HEK293 (cell line): ENCODE results near the gene CDKAL1.

Source experiments
- EGR2 ChIP-seq: fragments of 450-650 bp; formaldehyde crosslinking; IDR thresholded peaks from 2 replicates; pipeline ENCODE4 v1.5.1; 2016; ENCODE audit warnings: low read depth, missing biosample characterization, missing genetic modification characterization
- FEZF1 ChIP-seq: fragments of 450-650 bp; formaldehyde crosslinking; IDR thresholded peaks from 2 replicates; pipeline ENCODE4 v1.5.1; 2016; ENCODE audit warnings: missing biosample characterization, missing genetic modification characterization
- GLI2 ChIP-seq: fragments of 450-650 bp; formaldehyde crosslinking; IDR thresholded peaks from 2 replicates; pipeline ENCODE4; 2017; ENCODE audit warnings: missing biosample characterization, missing genetic modification characterization, low read depth, borderline replicate concordance
- REPIN1 ChIP-seq: fragments of 450-650 bp; formaldehyde crosslinking; IDR thresholded peaks from 2 replicates; pipeline ENCODE4 v1.5.1; 2017; ENCODE audit warnings: missing biosample characterization, missing genetic modification characterization, low read depth
- ZBTB20 ChIP-seq: fragments of 450-650 bp; formaldehyde crosslinking; IDR thresholded peaks from 2 replicates; pipeline ENCODE4 v1.5.1; 2016; ENCODE audit warnings: missing biosample characterization, missing genetic modification characterization
- ZFP3 ChIP-seq: fragments of 450-650 bp; formaldehyde crosslinking; IDR thresholded peaks from 2 replicates; pipeline ENCODE4 v1.5.1; 2016; ENCODE audit warnings: low read depth, missing biosample characterization, missing genetic modification characterization
- ZIC2 ChIP-seq: fragments of 450-650 bp; formaldehyde crosslinking; IDR thresholded peaks from 2 replicates; pipeline ENCODE4 v1.5.1; 2016; ENCODE audit warnings: missing biosample characterization, missing genetic modification characterization
- ZNF112 ChIP-seq: fragments of 450-650 bp; formaldehyde crosslinking; IDR thresholded peaks from 2 replicates; pipeline ENCODE4 v1.5.0; 2017; ENCODE audit warnings: missing biosample characterization, missing genetic modification characterization
- ZNF132 ChIP-seq: fragments of 450-650 bp; formaldehyde crosslinking; IDR thresholded peaks from 2 replicates; pipeline ENCODE4 v1.5.1; 2017; ENCODE audit warnings: missing biosample characterization, missing genetic modification characterization, borderline replicate concordance
- ZNF335 ChIP-seq: fragments of 450-650 bp; formaldehyde crosslinking; conservative IDR thresholded peaks from 2 replicates; pipeline ENCODE4 v1.5.1; 2016; ENCODE audit warnings: missing biosample characterization, missing genetic modification characterization
- ZNF423 ChIP-seq: fragments of 450-650 bp; formaldehyde crosslinking; IDR thresholded peaks from 2 replicates; pipeline ENCODE4 v1.5.1; 2016; ENCODE audit warnings: missing biosample characterization, missing genetic modification characterization
- ZNF626 ChIP-seq: fragments of 450-650 bp; sonication (Bioruptor Pico); formaldehyde crosslinking; IDR thresholded peaks from 2 replicates; pipeline ENCODE4 v1.5.1; 2018; ENCODE audit warnings: missing biosample characterization, missing genetic modification characterization, inconsistent platforms
- ZNF792 ChIP-seq: fragments of 450-650 bp; formaldehyde crosslinking; IDR thresholded peaks from 2 replicates; pipeline ENCODE4 v1.5.1; 2016; ENCODE audit warnings: missing biosample characterization, missing genetic modification characterization
- ZNF843 ChIP-seq: fragments of 450-650 bp; formaldehyde crosslinking; IDR thresholded peaks from 2 replicates; pipeline ENCODE4 v1.5.1; 2016; ENCODE audit warnings: missing biosample characterization, missing genetic modification characterization
- ZXDB ChIP-seq: fragments of 450-650 bp; formaldehyde crosslinking; IDR thresholded peaks from 2 replicates; pipeline ENCODE4 v1.5.1; 2016; ENCODE audit warnings: missing biosample characterization, missing genetic modification characterization
- TF ChIP-seq, protein P1 (sequence below): sonication (generic); formaldehyde crosslinking; IDR thresholded peaks from 2 replicates; pipeline ENCODE4 v1.8.1; 2022; ENCODE audit warnings: mild to moderate bottlenecking, moderate library complexity, missing genetic modification reagents
- TF ChIP-seq, protein P2 (sequence below): fragments of 450-650 bp; formaldehyde crosslinking; IDR thresholded peaks from 2 replicates; pipeline ENCODE4 v1.5.1; 2016; ENCODE audit warnings: missing biosample characterization, missing genetic modification characterization
- TF ChIP-seq, protein P3 (sequence below): fragments of 450-650 bp; formaldehyde crosslinking; IDR thresholded peaks from 2 replicates; pipeline ENCODE4 v1.5.1; 2016; ENCODE audit warnings: missing biosample characterization, missing genetic modification characterization
- TF ChIP-seq, protein P4 (sequence below): fragments of 450-650 bp; formaldehyde crosslinking; IDR thresholded peaks from 2 replicates; pipeline ENCODE4 v1.5.0; 2017; ENCODE audit warnings: missing biosample characterization, missing genetic modification characterization, borderline replicate concordance
- TF ChIP-seq, protein P5 (sequence below): fragments of 450-650 bp; formaldehyde crosslinking; IDR thresholded peaks from 2 replicates; pipeline ENCODE4 v1.5.1; 2016; ENCODE audit warnings: missing biosample characterization, missing genetic modification characterization
- TF ChIP-seq, protein P6 (sequence below): fragments of 450-650 bp; formaldehyde crosslinking; IDR thresholded peaks from 2 replicates; pipeline ENCODE4 v1.5.1; 2016; ENCODE audit warnings: missing biosample characterization, missing genetic modification characterization

CDKAL1 gene

DNA sequence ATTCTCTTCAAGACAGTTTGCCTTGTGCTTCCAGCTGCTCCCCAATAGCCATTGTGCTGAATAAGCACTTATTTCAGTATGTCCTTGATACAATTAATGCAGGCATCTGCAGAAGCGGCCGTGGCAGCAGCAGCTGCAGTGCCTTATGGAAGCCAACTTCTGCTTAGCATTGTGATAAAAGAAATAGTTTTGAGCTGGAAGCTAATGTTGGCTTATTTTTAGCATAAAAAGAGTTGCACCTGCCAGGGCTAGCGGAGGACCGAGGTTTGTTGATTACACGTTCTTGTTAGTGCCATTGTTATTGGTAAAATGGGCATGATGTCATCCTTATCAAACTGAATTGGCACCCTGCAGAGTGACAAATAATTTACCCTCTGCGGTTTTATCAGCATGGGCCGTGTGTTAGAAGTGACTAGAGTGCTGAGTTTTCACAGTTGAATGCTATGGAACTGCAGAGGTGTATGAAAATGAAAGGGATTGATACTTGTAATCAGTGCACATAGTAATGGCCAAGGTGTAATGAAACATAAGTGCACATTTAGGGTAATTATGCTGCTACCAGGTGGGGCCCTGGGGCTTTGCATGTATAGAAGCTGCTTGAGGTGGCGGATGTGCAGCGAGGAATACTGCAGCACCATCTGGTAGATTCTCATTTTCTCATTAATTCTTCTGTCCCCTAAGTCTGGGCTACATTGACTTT, 334.3 kb downstream of the CDKAL1 start (continued):
- TF ChIP-seq, protein P1, sequence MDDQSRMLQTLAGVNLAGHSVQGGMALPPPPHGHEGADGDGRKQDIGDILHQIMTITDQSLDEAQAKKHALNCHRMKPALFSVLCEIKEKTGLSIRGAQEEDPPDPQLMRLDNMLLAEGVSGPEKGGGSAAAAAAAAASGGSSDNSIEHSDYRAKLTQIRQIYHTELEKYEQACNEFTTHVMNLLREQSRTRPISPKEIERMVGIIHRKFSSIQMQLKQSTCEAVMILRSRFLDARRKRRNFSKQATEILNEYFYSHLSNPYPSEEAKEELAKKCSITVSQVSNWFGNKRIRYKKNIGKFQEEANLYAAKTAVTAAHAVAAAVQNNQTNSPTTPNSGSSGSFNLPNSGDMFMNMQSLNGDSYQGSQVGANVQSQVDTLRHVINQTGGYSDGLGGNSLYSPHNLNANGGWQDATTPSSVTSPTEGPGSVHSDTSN: no peak
- TF ChIP-seq ZNF423 (tag by site-specific recombination) (no peak), ZNF132 (tag by site-specific recombination) (no peak), GLI2 (tag by site-specific recombination) (no peak), ZNF112 (tag by site-specific recombination) (no peak), EGR2 (tag by site-specific recombination) (no peak), REPIN1 (tag by site-specific recombination) (no peak), FEZF1 (tag by site-specific recombination) (peak; percentile 30; the same call in 1 of the 2 replicates), ZXDB (tag by site-specific recombination) (0 out of 2 replicates have a peak, but pooled peaks have one; percentile 25), ZFP3 (no peak), ZNF335 (tag by site-specific recombination) (peak; percentile 20; the same call in 1 of the 2 replicates), ZNF843 (0 out of 2 replicates have a peak, but pooled peaks have one; percentile 42), ZNF792 (no peak), ZNF626 (tag by site-specific recombination) (no peak), ZBTB20 (peak; percentile 65), ZIC2 (tag by site-specific recombination) (peak; percentile 66)
- TF ChIP-seq, protein P2, sequence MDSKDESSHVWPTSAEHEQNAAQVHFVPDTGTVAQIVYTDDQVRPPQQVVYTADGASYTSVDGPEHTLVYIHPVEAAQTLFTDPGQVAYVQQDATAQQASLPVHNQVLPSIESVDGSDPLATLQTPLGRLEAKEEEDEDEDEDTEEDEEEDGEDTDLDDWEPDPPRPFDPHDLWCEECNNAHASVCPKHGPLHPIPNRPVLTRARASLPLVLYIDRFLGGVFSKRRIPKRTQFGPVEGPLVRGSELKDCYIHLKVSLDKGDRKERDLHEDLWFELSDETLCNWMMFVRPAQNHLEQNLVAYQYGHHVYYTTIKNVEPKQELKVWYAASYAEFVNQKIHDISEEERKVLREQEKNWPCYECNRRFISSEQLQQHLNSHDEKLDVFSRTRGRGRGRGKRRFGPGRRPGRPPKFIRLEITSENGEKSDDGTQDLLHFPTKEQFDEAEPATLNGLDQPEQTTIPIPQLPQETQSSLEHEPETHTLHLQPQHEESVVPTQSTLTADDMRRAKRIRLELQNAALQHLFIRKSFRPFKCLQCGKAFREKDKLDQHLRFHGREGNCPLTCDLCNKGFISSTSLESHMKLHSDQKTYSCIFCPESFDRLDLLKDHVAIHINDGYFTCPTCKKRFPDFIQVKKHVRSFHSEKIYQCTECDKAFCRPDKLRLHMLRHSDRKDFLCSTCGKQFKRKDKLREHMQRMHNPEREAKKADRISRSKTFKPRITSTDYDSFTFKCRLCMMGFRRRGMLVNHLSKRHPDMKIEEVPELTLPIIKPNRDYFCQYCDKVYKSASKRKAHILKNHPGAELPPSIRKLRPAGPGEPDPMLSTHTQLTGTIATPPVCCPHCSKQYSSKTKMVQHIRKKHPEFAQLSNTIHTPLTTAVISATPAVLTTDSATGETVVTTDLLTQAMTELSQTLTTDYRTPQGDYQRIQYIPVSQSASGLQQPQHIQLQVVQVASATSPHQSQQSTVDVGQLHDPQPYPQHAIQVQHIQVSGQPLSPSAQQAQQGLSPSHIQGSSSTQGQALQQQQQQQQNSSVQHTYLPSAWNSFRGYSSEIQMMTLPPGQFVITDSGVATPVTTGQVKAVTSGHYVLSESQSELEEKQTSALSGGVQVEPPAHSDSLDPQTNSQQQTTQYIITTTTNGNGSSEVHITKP (tag by site-specific recombination): no peak
- TF ChIP-seq, protein P3, sequence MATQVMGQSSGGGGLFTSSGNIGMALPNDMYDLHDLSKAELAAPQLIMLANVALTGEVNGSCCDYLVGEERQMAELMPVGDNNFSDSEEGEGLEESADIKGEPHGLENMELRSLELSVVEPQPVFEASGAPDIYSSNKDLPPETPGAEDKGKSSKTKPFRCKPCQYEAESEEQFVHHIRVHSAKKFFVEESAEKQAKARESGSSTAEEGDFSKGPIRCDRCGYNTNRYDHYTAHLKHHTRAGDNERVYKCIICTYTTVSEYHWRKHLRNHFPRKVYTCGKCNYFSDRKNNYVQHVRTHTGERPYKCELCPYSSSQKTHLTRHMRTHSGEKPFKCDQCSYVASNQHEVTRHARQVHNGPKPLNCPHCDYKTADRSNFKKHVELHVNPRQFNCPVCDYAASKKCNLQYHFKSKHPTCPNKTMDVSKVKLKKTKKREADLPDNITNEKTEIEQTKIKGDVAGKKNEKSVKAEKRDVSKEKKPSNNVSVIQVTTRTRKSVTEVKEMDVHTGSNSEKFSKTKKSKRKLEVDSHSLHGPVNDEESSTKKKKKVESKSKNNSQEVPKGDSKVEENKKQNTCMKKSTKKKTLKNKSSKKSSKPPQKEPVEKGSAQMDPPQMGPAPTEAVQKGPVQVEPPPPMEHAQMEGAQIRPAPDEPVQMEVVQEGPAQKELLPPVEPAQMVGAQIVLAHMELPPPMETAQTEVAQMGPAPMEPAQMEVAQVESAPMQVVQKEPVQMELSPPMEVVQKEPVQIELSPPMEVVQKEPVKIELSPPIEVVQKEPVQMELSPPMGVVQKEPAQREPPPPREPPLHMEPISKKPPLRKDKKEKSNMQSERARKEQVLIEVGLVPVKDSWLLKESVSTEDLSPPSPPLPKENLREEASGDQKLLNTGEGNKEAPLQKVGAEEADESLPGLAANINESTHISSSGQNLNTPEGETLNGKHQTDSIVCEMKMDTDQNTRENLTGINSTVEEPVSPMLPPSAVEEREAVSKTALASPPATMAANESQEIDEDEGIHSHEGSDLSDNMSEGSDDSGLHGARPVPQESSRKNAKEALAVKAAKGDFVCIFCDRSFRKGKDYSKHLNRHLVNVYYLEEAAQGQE (tag by site-specific recombination): no peak
- TF ChIP-seq, protein P4, sequence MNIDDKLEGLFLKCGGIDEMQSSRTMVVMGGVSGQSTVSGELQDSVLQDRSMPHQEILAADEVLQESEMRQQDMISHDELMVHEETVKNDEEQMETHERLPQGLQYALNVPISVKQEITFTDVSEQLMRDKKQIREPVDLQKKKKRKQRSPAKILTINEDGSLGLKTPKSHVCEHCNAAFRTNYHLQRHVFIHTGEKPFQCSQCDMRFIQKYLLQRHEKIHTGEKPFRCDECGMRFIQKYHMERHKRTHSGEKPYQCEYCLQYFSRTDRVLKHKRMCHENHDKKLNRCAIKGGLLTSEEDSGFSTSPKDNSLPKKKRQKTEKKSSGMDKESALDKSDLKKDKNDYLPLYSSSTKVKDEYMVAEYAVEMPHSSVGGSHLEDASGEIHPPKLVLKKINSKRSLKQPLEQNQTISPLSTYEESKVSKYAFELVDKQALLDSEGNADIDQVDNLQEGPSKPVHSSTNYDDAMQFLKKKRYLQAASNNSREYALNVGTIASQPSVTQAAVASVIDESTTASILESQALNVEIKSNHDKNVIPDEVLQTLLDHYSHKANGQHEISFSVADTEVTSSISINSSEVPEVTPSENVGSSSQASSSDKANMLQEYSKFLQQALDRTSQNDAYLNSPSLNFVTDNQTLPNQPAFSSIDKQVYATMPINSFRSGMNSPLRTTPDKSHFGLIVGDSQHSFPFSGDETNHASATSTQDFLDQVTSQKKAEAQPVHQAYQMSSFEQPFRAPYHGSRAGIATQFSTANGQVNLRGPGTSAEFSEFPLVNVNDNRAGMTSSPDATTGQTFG (tag by site-specific recombination): no peak
- TF ChIP-seq, protein P5, sequence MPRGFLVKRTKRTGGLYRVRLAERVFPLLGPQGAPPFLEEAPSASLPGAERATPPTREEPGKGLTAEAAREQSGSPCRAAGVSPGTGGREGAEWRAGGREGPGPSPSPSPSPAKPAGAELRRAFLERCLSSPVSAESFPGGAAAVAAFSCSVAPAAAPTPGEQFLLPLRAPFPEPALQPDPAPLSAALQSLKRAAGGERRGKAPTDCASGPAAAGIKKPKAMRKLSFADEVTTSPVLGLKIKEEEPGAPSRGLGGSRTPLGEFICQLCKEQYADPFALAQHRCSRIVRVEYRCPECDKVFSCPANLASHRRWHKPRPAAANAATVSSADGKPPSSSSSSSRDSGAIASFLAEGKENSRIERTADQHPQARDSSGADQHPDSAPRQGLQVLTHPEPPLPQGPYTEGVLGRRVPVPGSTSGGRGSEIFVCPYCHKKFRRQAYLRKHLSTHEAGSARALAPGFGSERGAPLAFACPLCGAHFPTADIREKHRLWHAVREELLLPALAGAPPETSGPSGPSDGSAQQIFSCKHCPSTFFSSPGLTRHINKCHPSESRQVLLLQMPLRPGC (tag by site-specific recombination): no peak
- TF ChIP-seq, protein P6, sequence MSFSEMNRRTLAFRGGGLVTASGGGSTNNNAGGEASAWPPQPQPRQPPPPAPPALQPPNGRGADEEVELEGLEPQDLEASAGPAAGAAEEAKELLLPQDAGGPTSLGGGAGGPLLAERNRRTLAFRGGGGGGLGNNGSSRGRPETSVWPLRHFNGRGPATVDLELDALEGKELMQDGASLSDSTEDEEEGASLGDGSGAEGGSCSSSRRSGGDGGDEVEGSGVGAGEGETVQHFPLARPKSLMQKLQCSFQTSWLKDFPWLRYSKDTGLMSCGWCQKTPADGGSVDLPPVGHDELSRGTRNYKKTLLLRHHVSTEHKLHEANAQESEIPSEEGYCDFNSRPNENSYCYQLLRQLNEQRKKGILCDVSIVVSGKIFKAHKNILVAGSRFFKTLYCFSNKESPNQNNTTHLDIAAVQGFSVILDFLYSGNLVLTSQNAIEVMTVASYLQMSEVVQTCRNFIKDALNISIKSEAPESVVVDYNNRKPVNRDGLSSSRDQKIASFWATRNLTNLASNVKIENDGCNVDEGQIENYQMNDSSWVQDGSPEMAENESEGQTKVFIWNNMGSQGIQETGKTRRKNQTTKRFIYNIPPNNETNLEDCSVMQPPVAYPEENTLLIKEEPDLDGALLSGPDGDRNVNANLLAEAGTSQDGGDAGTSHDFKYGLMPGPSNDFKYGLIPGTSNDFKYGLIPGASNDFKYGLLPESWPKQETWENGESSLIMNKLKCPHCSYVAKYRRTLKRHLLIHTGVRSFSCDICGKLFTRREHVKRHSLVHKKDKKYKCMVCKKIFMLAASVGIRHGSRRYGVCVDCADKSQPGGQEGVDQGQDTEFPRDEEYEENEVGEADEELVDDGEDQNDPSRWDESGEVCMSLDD (tag by site-specific recombination): no peak
